ENCODE data around the gene PRKCSH.

DNA sequence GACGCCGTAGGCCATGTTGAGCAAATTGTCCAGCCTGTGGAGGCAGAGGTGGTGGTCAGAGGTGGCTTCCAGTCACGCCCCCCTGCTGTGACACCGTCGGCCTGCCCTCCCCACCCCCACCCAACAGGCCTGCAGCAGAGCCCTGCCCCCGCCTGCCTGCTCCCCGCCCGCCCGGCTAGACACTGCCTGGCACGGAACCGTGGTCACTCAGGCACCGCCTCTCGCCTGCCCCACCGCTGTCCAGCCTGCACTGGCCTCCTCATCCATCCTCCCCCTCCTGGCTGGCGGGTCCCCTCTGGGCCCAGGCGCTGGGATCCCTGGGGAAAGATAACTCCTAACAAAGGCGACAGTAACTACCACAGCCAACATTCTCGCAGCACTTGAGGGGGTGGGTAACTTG is 21.7 kb downstream of the PRKCSH start:
- TF ChIP-seq, protein P1, sequence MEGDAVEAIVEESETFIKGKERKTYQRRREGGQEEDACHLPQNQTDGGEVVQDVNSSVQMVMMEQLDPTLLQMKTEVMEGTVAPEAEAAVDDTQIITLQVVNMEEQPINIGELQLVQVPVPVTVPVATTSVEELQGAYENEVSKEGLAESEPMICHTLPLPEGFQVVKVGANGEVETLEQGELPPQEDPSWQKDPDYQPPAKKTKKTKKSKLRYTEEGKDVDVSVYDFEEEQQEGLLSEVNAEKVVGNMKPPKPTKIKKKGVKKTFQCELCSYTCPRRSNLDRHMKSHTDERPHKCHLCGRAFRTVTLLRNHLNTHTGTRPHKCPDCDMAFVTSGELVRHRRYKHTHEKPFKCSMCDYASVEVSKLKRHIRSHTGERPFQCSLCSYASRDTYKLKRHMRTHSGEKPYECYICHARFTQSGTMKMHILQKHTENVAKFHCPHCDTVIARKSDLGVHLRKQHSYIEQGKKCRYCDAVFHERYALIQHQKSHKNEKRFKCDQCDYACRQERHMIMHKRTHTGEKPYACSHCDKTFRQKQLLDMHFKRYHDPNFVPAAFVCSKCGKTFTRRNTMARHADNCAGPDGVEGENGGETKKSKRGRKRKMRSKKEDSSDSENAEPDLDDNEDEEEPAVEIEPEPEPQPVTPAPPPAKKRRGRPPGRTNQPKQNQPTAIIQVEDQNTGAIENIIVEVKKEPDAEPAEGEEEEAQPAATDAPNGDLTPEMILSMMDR (IDR thresholded peaks at IDR 0.05), result no peak
- TF ChIP-seq ZFX (IDR thresholded peaks at IDR 0.05; ENCODE audit: borderline replicate concordance), result no peak

Data from 22Rv1 (cell line).